Right kidney (tissue), 1 donor: Measurements from ENCODE around the gene ARL8B.

Experiments
- DNase-seq: peaks from one replicate; pipeline ENCODE4 v3.0.0-alpha.2; 2016

The ARL8B gene

GRCh38 chr3:5212628-5213573 lies 90.8 kb downstream of the ARL8B start:
- no peak for DNase-seq

DNA sequence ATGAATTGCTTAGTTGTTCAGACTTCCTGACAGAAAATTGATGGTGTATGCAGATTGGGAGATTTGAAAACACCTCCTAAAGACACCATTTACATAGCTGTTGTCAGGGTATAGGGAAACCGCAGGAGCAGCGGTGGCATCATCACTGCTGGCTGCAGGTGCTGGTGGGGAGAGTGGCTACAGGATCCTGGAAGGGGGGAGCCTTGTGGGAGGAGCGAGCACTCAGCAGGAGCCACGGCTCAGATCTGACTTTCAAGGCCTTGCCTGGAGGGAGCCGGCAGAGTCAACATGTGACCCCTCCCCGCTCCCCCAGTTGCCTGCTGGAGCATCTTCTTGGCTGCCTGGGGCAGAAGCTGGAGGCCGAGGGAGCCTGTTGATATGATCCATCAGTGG lies 91.5 kb downstream of the ARL8B start:
- DNase-seq = no peak

GRCh38 chr3:5214352-5214751 lies 92.3 kb downstream of the ARL8B start:
- DNase-seq = no peak

DNA sequence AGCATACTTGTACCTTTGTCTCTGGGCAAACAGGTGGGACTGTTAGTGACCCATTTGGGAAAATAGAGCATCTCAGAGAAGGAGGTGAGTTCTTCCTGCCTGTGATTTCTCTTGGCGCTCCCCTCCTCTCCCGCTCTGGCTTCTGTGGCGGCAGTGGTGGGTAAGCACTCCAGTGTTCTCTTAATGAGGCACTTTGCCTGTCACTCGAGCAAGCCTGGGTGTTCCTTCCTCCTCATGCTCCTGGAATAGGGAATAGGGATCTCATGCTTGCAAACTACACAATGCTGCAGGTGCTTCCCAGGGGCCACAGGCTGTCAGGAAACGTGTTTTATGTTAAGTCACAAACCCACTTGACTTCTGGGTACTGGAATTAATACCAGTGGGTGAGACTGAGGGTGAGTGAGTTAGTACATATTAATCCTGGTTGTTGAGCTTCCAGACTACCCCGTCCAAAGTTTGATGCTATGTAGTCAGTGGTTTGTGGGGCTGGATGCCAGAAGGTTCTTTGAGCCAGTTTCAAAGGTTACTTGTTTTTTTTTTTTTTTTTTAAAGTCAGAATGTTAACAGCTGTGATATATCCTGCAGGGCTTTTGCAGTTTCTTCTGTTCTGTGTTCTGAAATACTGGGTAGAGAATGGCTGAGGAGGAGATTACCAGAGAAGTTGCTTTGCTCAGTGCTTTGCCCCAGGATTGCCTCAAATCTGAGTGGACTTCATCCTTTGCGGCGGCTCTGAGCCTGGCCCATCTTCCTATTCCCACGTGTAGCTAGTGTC lies 95.9 kb downstream of the ARL8B start:
- no peak for DNase-seq

- no peak for DNase-seq
Observed at GRCh38 chr3:5218815-5219214, 96.7 kb downstream of the ARL8B start.

- no peak for DNase-seq
Observed at GRCh38 chr3:5219216-5219615, 97.1 kb downstream of the ARL8B start.

DNA sequence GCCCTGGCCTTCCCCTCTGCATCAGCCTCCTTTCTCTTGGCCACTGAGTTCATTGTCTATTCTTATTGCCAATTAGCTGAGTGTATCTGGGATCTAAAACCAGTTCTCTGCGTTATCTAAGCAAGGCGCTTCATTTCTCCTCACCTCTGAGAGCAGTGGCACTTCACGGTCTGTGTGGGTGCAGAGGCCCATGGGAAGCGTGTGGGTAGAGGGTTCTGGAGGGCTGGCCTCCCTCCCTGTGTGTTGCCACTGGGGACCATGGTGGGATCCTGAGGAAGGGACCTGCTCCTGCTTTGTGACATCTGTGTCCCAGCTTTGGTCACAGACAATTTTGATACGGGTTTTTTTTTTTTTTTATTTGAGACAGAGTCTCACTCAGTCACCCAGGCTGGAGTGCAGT lies 98.1 kb downstream of the ARL8B start:
- DNase-seq = no peak

GRCh38 chr3:5220667-5221431 lies 98.8 kb downstream of the ARL8B start:
- no peak for DNase-seq

- DNase-seq = no peak
Observed at GRCh38 chr3:5221701-5222100, 99.6 kb downstream of the ARL8B start.

GRCh38 chr3:5222283-5223005 lies 100.4 kb downstream of the ARL8B start:
- DNase-seq = no peak

DNA sequence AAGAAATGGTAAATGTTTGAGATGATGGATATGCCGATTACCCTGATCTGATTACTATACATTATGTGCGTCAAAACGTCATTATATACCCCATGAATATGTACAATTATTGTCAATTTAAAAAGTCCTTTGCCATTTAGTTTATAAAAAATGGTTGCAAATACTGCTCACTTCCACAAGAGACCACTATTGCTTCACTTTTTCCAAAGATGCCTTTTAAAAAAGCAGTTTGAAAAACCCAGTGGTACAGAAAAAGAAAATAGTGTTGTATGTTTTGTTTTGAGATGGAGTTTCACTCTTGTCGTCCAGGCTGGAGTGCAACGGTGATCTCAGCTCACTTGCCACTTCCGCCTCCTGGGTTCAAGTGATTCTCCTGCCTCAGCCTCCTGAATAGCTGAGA lies 104.7 kb downstream of the ARL8B start:
- DNase-seq = no peak

DNA sequence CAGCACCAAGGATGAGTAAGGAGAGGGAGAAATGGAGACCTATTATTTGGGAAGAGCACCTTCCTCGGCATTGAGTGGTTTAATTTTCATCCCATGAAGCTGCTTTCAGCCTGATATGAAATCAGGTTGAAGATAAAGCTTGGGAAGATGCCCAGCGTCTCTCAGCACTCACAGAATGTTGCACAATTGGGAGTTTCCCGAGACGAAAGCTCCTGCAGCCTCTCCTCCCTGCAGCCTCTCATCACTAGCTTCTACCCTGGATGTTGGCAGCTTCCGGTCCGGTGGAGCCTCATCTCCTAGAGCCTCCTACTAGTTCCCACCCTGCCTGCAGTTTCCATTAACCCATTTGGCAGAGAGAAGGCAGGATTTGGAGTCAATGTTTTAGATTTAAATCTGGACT lies 105.7 kb downstream of the ARL8B start:
- DNase-seq = no peak

DNA sequence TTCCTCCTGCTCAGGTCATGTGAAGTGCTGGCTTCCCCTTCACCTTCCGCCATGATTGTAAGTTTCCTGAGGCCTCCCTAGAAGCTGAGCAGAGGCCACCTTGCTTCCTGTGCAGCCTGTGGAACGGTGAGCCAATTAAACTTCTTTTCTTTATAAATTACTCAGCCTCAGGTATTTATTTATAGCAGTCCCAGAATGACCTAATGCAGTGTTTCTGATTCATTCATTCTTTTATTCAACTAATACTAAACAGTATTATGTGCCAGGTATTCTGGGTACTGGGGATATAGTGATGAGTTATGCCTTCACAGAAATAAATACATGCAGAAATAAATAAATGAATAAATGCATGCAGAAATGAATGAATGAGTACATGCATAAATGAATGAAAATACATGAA lies 107.3 kb downstream of the ARL8B start:
- DNase-seq = no peak
